H1 (cell line): Measurements from ENCODE around the gene MCM6. TPM values are rescaled to one million over a fixed set of nuclear protein-coding genes. Genes with fewer than 3 reads are reported as not detected.

Source experiments
- CTCF ChIA-PET: fragments of 300-600 bp; sonication (Branson Sonifier 250); formaldehyde crosslinking; loops from one replicate; lab custom pipeline; 2021; ENCODE audit not compliant: partially characterized antibody; lab: Charles Lee
- POLR2A ChIA-PET: fragments of 300-600 bp; sonication (Branson Sonifier 250); formaldehyde crosslinking; loops from one replicate; lab custom pipeline; 2021; ENCODE audit warnings: inconsistent platforms; ENCODE audit not compliant: partially characterized antibody; lab: Charles Lee
- DNase-seq, 2 experiments: peaks; one replicate each; pipeline versions ENCODE4 v3.0.0 to v3.0.0-alpha.2; 2010 to 2022; ENCODE audit warnings: low spot score in 2 of 2, low read depth in 1 of 2, mixed read lengths in 1 of 2
- FAIRE-seq: peaks from 2 replicates; lab custom pipeline; 2011; peaks lifted over from hg19 to GRCh38; lab: Jason Lieb, UNC
- H2AFZ ChIP-seq: 2 replicates; pipeline ENCODE4 v1.8.1; 2012; ENCODE audit warnings: low read length, inconsistent platforms
- H2AK5ac ChIP-seq: 2 replicates; pipeline ENCODE4 v1.6.1; 2013; ENCODE audit warnings: low read depth, low read length
- H2BK120ac ChIP-seq: replicated peaks from 2 replicates; pipeline ENCODE3; 2013; ENCODE audit warnings: low read depth, low read length, inconsistent platforms
- H2BK12ac ChIP-seq: 2 replicates; pipeline ENCODE4 v1.6.1; 2013; ENCODE audit warnings: low read depth, low read length
- H2BK15ac ChIP-seq: 2 replicates; pipeline ENCODE4 v1.6.1; 2013; ENCODE audit warnings: low read length
- H2BK20ac ChIP-seq: 2 replicates; pipeline ENCODE4 v1.6.1; 2013; ENCODE audit warnings: low read length
- H2BK5ac ChIP-seq: 2 replicates; pipeline ENCODE4 v1.6.1; 2013; ENCODE audit warnings: low read depth, low read length
- H3K14ac ChIP-seq: 2 replicates; pipeline ENCODE4 v1.6.1; 2013; ENCODE audit warnings: inconsistent platforms; ENCODE audit not compliant: insufficient read length
- H3K18ac ChIP-seq: 2 replicates; pipeline ENCODE4 v1.6.1; 2013; ENCODE audit warnings: low read length; ENCODE audit errors: extremely low read depth
- H3K23ac ChIP-seq: 2 replicates; pipeline ENCODE4 v1.6.1; 2013; ENCODE audit warnings: inconsistent platforms; ENCODE audit not compliant: insufficient read length
- H3K23me2 ChIP-seq: 2 replicates; pipeline ENCODE4 v1.6.1; 2013; ENCODE audit warnings: low read depth, low read length
- H3K27ac ChIP-seq: 2 replicates; pipeline ENCODE4 v1.6.1; 2011; ENCODE audit warnings: low read depth, low read length, inconsistent platforms
- H3K27me3 ChIP-seq, 4 experiments: replicated peaks in 1 of 4; 1 replicate in 1 of 4; 2 replicates in 3 of 4; pipeline versions ENCODE4 v1.6.1 to v1.8.1; 2011 to 2013; ENCODE audit warnings: low read length in 3 of 4, mild to moderate bottlenecking in 3 of 4, inconsistent platforms in 2 of 4, mixed read lengths in 2 of 4, moderate library complexity in 1 of 4; ENCODE audit not compliant: control insufficient read depth in 3 of 4, insufficient read depth in 3 of 4; ENCODE audit errors: extremely low read depth in 1 of 4
- H3K36me3 ChIP-seq, 4 experiments: 2 replicates each; pipeline versions ENCODE4 v1.6.1 to v1.8.1; 2011 to 2013; ENCODE audit warnings: mild to moderate bottlenecking in 4 of 4, low read length in 3 of 4, moderate library complexity in 2 of 4, control low read depth in 1 of 4, inconsistent platforms in 1 of 4; ENCODE audit not compliant: insufficient read depth in 4 of 4, control insufficient read depth in 2 of 4
- H3K4ac ChIP-seq: replicated peaks from 2 replicates; pipeline ENCODE3; 2013; ENCODE audit warnings: low read length, low read depth, mixed read lengths, inconsistent platforms; ENCODE audit not compliant: insufficient read length
- H3K4me1 ChIP-seq, 4 experiments: replicated peaks in 1 of 4; 1 replicate in 1 of 4; 2 replicates in 3 of 4; pipeline versions ENCODE4 v1.6.1 to v1.8.1; 2011 to 2013; ENCODE audit warnings: low read length in 3 of 4, inconsistent platforms in 2 of 4, mixed read lengths in 1 of 4; ENCODE audit not compliant: insufficient read depth in 4 of 4, control insufficient read depth in 3 of 4
- H3K4me2 ChIP-seq, 2 experiments: 2 replicates each; pipeline versions ENCODE4 v1.6.1 to v1.8.1; 2011 to 2013; ENCODE audit warnings: low read depth in 2 of 2, low read length in 2 of 2, control low read depth in 1 of 2, inconsistent platforms in 1 of 2, mild to moderate bottlenecking in 1 of 2; ENCODE audit not compliant: insufficient read depth in 1 of 2
- H3K4me3 ChIP-seq, 4 experiments: fragments of 200-600, 300-600 bp in 1 of 4; sonication (generic), shearing (Covaris generic), sonication (Bioruptor Twin) in 1 of 4; 2 replicates each; pipeline versions ENCODE4 v1.5.1 to v1.8.1; 2011 to 2016; ENCODE audit warnings: low read length in 4 of 4, low read depth in 3 of 4, control low read depth in 2 of 4, inconsistent platforms in 2 of 4, mild to moderate bottlenecking in 2 of 4, mixed read lengths in 1 of 4, moderate library complexity in 1 of 4; ENCODE audit not compliant: insufficient read depth in 2 of 4; ENCODE audit errors: extremely low read depth in 1 of 4
- H3K56ac ChIP-seq: replicated peaks from 2 replicates; pipeline ENCODE3; 2013; ENCODE audit warnings: low read depth, mild to moderate bottlenecking, mixed read lengths, low read length, inconsistent platforms; ENCODE audit not compliant: insufficient read length
- H3K79me1 ChIP-seq: 2 replicates; pipeline ENCODE4 v1.6.1; 2013; ENCODE audit warnings: low read depth, low read length, control low read depth
- H3K79me2 ChIP-seq, 2 experiments: 2 replicates each; pipeline versions ENCODE4 v1.6.1 to v1.8.1; 2012 to 2013; ENCODE audit warnings: low read length in 2 of 2, mild to moderate bottlenecking in 2 of 2, inconsistent platforms in 1 of 2; ENCODE audit not compliant: insufficient read depth in 2 of 2, control insufficient read depth in 1 of 2
- H3K9ac ChIP-seq, 4 experiments: replicated peaks in 1 of 4; 1 replicate in 1 of 4; 2 replicates in 3 of 4; pipeline versions ENCODE4 v1.6.1 to v1.8.1; 2011 to 2013; ENCODE audit warnings: low read depth in 3 of 4, low read length in 3 of 4, control low read depth in 2 of 4, mild to moderate bottlenecking in 2 of 4, moderate library complexity in 2 of 4, inconsistent platforms in 1 of 4; ENCODE audit errors: extremely low read depth in 1 of 4
- H3K9me3 ChIP-seq, 2 experiments: 2 replicates each; pipeline versions ENCODE4 v1.6.1 to v1.8.1; 2012 to 2013; ENCODE audit warnings: mild to moderate bottlenecking in 2 of 2, moderate library complexity in 2 of 2, control low read depth in 1 of 2, inconsistent platforms in 1 of 2, low read depth in 1 of 2, low read length in 1 of 2, mixed read lengths in 1 of 2; ENCODE audit not compliant: insufficient read depth in 2 of 2
- H4K20me1 ChIP-seq, 2 experiments: replicated peaks in 1 of 2; 2 replicates each; pipeline versions ENCODE3 to v1.8.1; 2011 to 2013; ENCODE audit warnings: inconsistent platforms in 2 of 2, low read length in 2 of 2, mild to moderate bottlenecking in 1 of 2; ENCODE audit not compliant: insufficient read depth in 2 of 2, control insufficient read depth in 1 of 2
- H4K5ac ChIP-seq: 2 replicates; pipeline ENCODE4 v1.6.1; 2013; ENCODE audit warnings: low read length, low read depth, mixed read lengths, inconsistent platforms; ENCODE audit not compliant: insufficient read length
- H4K8ac ChIP-seq: 2 replicates; pipeline ENCODE4 v1.8.0; 2013; ENCODE audit warnings: mild to moderate bottlenecking, moderate library complexity, low read length, inconsistent platforms; ENCODE audit not compliant: insufficient read depth; ENCODE audit errors: extremely low read depth
- H4K91ac ChIP-seq: replicated peaks from 2 replicates; pipeline ENCODE3; 2013; ENCODE audit warnings: low read length, mixed read lengths, inconsistent platforms; ENCODE audit not compliant: insufficient read length
- BACH1 ChIP-seq: IDR thresholded peaks from 2 replicates; pipeline ENCODE4 v1.6.1; 2012; ENCODE audit warnings: low read length, improper control_type of control experiment
- CBX8 ChIP-seq: fragments of 300-800, 300-1000 bp; sonication (generic); IDR thresholded peaks from 2 replicates; pipeline ENCODE4 v1.7.1; 2016; ENCODE audit warnings: low read depth, low read length, borderline replicate concordance
- CHD2 ChIP-seq: IDR thresholded peaks from 2 replicates; pipeline ENCODE4 v1.6.1; 2012; ENCODE audit warnings: low read length, improper control_type of control experiment
- CREB1 ChIP-seq: IDR thresholded peaks from 2 replicates; pipeline ENCODE4 v1.6.1; 2012; ENCODE audit warnings: inconsistent platforms
- EGR1 ChIP-seq: IDR thresholded peaks from 2 replicates; pipeline ENCODE4 v1.6.1; 2011; ENCODE audit warnings: low read depth, low read length, borderline replicate concordance
- KDM1A ChIP-seq: fragments of 200-600, 300-600 bp; sonication (generic); IDR thresholded peaks from 2 replicates; pipeline ENCODE4 v1.7.1; 2016; ENCODE audit warnings: mild to moderate bottlenecking, low read length, borderline replicate concordance
- NRF1 ChIP-seq: IDR thresholded peaks from 2 replicates; pipeline ENCODE4 v1.6.1; 2011; ENCODE audit warnings: mild to moderate bottlenecking, low read depth, low read length, improper control_type of control experiment
- POU5F1 ChIP-seq: IDR thresholded peaks from 2 replicates; pipeline ENCODE4 v1.6.1; 2011; ENCODE audit warnings: low read depth, mild to moderate bottlenecking, low read length, moderate library complexity
- RAD21 ChIP-seq, 2 experiments: IDR thresholded peaks in 1 of 2; conservative IDR thresholded peaks in 1 of 2; 2 replicates each; pipeline ENCODE4 v1.6.1; 2011; ENCODE audit warnings: low read depth in 2 of 2, low read length in 2 of 2, improper control_type of control experiment in 1 of 2, inconsistent platforms in 1 of 2, mild to moderate bottlenecking in 1 of 2, moderate library complexity in 1 of 2
- RXRA ChIP-seq: IDR thresholded peaks from 2 replicates; pipeline ENCODE4 v1.6.1; 2011; ENCODE audit warnings: low read depth, mild to moderate bottlenecking, low read length, moderate library complexity; ENCODE audit not compliant: insufficient read depth
- SRF ChIP-seq: IDR thresholded peaks from 2 replicates; pipeline ENCODE4 v1.6.1; 2011; ENCODE audit warnings: mild to moderate bottlenecking, low read depth, low read length, moderate library complexity
- SUZ12 ChIP-seq: fragments of 200-600 bp; sonication (generic); IDR thresholded peaks from 2 replicates; pipeline ENCODE4 v1.6.1; 2012; ENCODE audit warnings: mild to moderate bottlenecking, inconsistent platforms, low read length, moderate library complexity, mixed read lengths
- TAF1 ChIP-seq: IDR thresholded peaks from 2 replicates; pipeline ENCODE4 v1.6.1; 2011; ENCODE audit warnings: mild to moderate bottlenecking, low read depth, low read length
- WGBS, 2 experiments: shearing (Covaris generic) in 1 of 2; methylation state at CpG; one replicate each; pipeline versions ENCODE4 v1.1.6 to v1.1.7; 2013 to 2015; ENCODE audit warnings: low lambda C conversion rate in 2 of 2, mixed read lengths in 2 of 2, inconsistent platforms in 1 of 2, low coverage in 1 of 2, missing lambda C conversion rate in 1 of 2; ENCODE audit not compliant: insufficient replicate concordance in 2 of 2, insufficient coverage in 1 of 2, insufficient read length in 1 of 2; ENCODE audit errors: extremely low coverage in 1 of 2, missing lambda C conversion rate in 1 of 2; 5-methylcytosine and 5-hydroxymethylcytosine counted together
- polyA plus RNA-seq, 7 experiments: library from polyadenylated mRNA; depleted of rRNA in 3 of 7; stranded (reverse) in 5 of 7; unstranded in 2 of 7; fragments of >200 nt in 5 of 7; fragments of 200-250 nt in 2 of 7; gene quantifications; 1 replicate in 5 of 7; 2 replicates in 1 of 7; 4 replicates in 1 of 7; pipeline versions ENCODE4 v1.2.1 to v1.2.3, GENCODE V29; 2011 to 2013; ENCODE audit warnings: missing spikeins in 2 of 7, mixed read lengths in 2 of 7
- total RNA-seq: library from RNA; stranded (reverse); fragmentation: NEBNext Ultra II Directional; extraction: Animal tissue kit (Norgen Biotek cat#: 25700); gene quantifications from 2 replicates; pipeline ENCODE4 v1.2.1, GENCODE V29; 2021

MCM6 gene
- total and polyA plus RNA-seq, 2 of the 8 experiments (the other 6 are each of a cell fraction or from before 2014, with no cell fraction given): 60.2 to 134 TPM

DNA sequence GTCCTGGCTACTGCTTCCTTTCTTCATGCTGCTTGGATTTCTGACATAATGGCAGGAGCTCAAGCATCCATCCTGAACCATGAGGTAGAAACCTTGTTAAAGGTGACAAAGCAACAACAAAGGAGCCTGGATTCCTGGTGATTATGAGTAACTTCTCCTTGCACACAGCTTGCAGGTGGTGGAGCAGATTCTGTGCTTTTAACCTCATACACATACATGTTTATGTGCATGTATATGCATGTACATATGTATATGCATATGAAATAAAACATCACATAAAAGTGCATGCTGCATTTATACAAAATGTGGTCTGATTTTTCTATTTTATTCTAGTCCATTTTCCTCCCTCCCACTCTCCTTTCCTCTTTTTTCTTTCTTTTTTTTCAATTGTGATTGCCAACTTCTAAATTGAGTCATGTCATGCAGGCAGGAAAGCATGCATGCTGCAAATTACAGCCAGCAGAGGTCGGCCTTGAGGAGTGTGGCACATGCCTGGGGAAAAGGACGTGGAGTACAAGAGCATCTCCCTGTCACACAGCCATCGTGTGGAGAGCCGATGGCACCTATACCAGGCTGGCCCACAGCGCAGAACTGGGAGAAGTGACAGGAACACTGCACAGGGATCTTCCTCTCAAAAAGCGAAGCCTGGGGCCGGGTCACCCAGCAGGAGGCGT is 57.2 kb downstream of the MCM6 start:
- no peaks in the 10 kb centered on the region; a peak in 1 of 7 replicates for H3K4me1 ChIP-seq
- H3K56ac ChIP-seq: no peak overlapping the region
- no peak overlapping the region for H3K23ac ChIP-seq
- H3K4me2 ChIP-seq: no peak overlapping the region
- no peak overlapping the region; the same call in 1 of the 2 replicates for H4K8ac ChIP-seq
- H3K27ac ChIP-seq: no peak overlapping the region
- DNase-seq (peak in 1 of 2 experiments; percentile 69), FAIRE-seq (no peak)
- no peak overlapping the region for H3K14ac ChIP-seq
- WGBS, 2 experiments: 64% methylated on average over 8 of the region's 8 CpGs; no CpG with 5 or more reads in 1 of the 2 experiments
- no peak overlapping the region for H3K9ac ChIP-seq
- no peak overlapping the region for H4K91ac ChIP-seq
- H3K79me1 ChIP-seq: no peaks in the 10 kb centered on the region; the same call in 1 of the 2 replicates
- no peak overlapping the region for H2AK5ac ChIP-seq
- no peak overlapping the region for H3K4me3 ChIP-seq
- H2BK15ac ChIP-seq: no peak overlapping the region
- H4K5ac ChIP-seq: no peak overlapping the region
- H2BK5ac ChIP-seq: no peak overlapping the region
- ChIA-PET CTCF (interaction anchor here (0.8 to 3.3 kb wide), 4 partner anchors 14 to 563 kb away, joined by 4 to 12 read pairs (median 6); partner anchors contain the start of gene LCT), POLR2A (no interaction called here)
- H2BK20ac ChIP-seq: no peak overlapping the region
- H3K36me3 ChIP-seq: no peaks in the 10 kb centered on the region
- no peaks in the 10 kb centered on the region for H3K23me2 ChIP-seq
- H4K20me1 ChIP-seq: no peaks in the 10 kb centered on the region
- no peak overlapping the region for H3K18ac ChIP-seq
- no peaks in the 10 kb centered on the region for H3K9me3 ChIP-seq
- H3K27me3 ChIP-seq: no peaks in the 10 kb centered on the region
- no peak overlapping the region for H2AFZ ChIP-seq
- no peak overlapping the region for H3K4ac ChIP-seq
- H2BK120ac ChIP-seq: no peak overlapping the region
- no peaks in the 10 kb centered on the region for H3K79me2 ChIP-seq
- no peak overlapping the region for H2BK12ac ChIP-seq
- TF ChIP-seq CHD2 (no peak), BACH1 (no peak), SRF (no peak), CBX8 (no peak), POU5F1 (no peak), NRF1 (no peak), RAD21 (IDR thresholded peaks at IDR 0.05 in 1 of 2, conservative IDR thresholded peaks at IDR 0.05 in 1 of 2; ENCODE audit: low read depth in 2 of 2, low read length in 2 of 2) (peak; percentile 63 to 66), TAF1 (no peak), EGR1 (no peak), CREB1 (peak; percentile 31; the same call in 1 of the 2 replicates), SUZ12 (no peak), KDM1A (peak; percentile 33; the same call in 1 of the 2 replicates), RXRA (no peak)
